Measurements from ENCODE around the gene PTGER3.
"Not testable (repeated sequence)": the region's sequence is repeated elsewhere in the genome, so short reads cannot be mapped to it uniquely, and the experiment has no call there.

Gene PTGER3

GRCh38 chr1:70945676-70946075 is 101.9 kb downstream of the PTGER3 start:
- no peak overlapping the region for H3K4me3 ChIP-seq (ENCODE audit: low read depth, low read length)
- DNase-seq (ENCODE audit: low read depth), result no peak
- TF ChIP-seq CTCF (IDR thresholded peaks at IDR 0.05; ENCODE audit: control insufficient read depth, extremely low read depth, insufficient read depth), result no peak

- DNase-seq (ENCODE audit: low read depth), result peak; percentile 2
- TF ChIP-seq CTCF (IDR thresholded peaks at IDR 0.05; ENCODE audit: control insufficient read depth, extremely low read depth, insufficient read depth), result no peak
- H3K4me3 ChIP-seq (ENCODE audit: low read depth, low read length), result no peak overlapping the region
Observed at GRCh38 chr1:70945251-70945650, 102.4 kb downstream of the PTGER3 start.

- H3K4me3 ChIP-seq (ENCODE audit: low read depth, low read length), result no peak overlapping the region
- no peak for DNase-seq (ENCODE audit: low read depth)
- TF ChIP-seq CTCF (IDR thresholded peaks at IDR 0.05; ENCODE audit: control insufficient read depth, extremely low read depth, insufficient read depth), result no peak
Observed at GRCh38 chr1:70941563-70941962, 106.1 kb downstream of the PTGER3 start.

GRCh38 chr1:70940398-70940797 is 107.2 kb downstream of the PTGER3 start:
- not testable (repeated sequence) for DNase-seq (ENCODE audit: low read depth)

GRCh38 chr1:70934194-70934961 is 113.2 kb downstream of the PTGER3 start:
- no peak for DNase-seq (ENCODE audit: low read depth)

More at GRCh38 chr1:70940398-70940797, 107.2 kb downstream of the PTGER3 start:
- not testable (repeated sequence) for H3K4me3 ChIP-seq (ENCODE audit: low read depth, low read length)

GRCh38 chr1:70930062-70930461 is 117.6 kb downstream of the PTGER3 start:
- no peak for DNase-seq (ENCODE audit: low read depth)
- no peak for TF ChIP-seq CTCF (IDR thresholded peaks at IDR 0.05; ENCODE audit: control insufficient read depth, extremely low read depth, insufficient read depth)
- no peak overlapping the region for H3K4me3 ChIP-seq (ENCODE audit: low read depth, low read length)

More at GRCh38 chr1:70934194-70934961, 113.2 kb downstream of the PTGER3 start:
- no peak for TF ChIP-seq CTCF (IDR thresholded peaks at IDR 0.05; ENCODE audit: control insufficient read depth, extremely low read depth, insufficient read depth)
- no peak overlapping the region for H3K4me3 ChIP-seq (ENCODE audit: low read depth, low read length)

- H3K4me3 ChIP-seq (ENCODE audit: low read depth, low read length), result no peak overlapping the region
- no peak for DNase-seq (ENCODE audit: low read depth)
- TF ChIP-seq CTCF (IDR thresholded peaks at IDR 0.05; ENCODE audit: control insufficient read depth, extremely low read depth, insufficient read depth), result no peak
Observed at GRCh38 chr1:70922196-70922595, 125.4 kb downstream of the PTGER3 start.
